Sigmoid colon (tissue), 4 donors: ENCODE measurements around the gene RAB14.

Experiments used
- POLR2AphosphoS5 ChIP-seq, 4 donors: sonication (generic); formaldehyde crosslinking; IDR thresholded peaks; one replicate each; pipeline ENCODE4 v1.6.1; 2017; ENCODE audit warnings: antibody characterized with exemption in 4 of 4
- TF ChIP-seq, protein P1 (sequence below), 4 experiments: fragments of 450-650 bp in 3 of 4; fragments of 200-600 bp in 1 of 4; IDR thresholded peaks; one replicate each; pipeline ENCODE4 v1.5.1; 2016 to 2019; ENCODE audit warnings: antibody characterized with exemption in 4 of 4, mild to moderate bottlenecking in 3 of 4, moderate library complexity in 2 of 4

DNA sequence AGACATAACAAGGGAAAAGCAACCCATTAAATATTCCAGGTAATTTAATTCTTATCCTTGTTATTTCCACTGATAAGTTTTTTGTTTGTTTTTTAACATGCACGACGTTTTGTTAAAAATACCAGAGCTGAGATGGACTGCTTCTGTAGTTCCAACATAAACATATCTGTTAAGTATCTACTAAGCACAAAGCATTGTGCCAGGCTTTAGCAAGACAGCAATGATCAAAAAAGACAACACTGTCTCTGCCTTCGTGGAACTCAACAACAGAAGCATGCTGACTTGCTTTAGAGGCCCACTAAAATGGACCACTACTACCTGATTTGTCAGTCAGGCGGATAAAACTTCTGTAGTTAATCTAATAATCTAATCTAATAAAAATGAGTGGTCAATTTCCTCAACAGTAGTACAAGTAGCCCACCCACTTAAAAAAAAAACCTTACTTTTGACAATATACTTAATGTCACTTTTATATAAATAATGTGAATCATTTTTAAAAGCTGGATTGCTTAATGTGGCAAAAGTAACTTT lies 3.1 kb downstream of the RAB14 start:
- TF ChIP-seq, protein P1, sequence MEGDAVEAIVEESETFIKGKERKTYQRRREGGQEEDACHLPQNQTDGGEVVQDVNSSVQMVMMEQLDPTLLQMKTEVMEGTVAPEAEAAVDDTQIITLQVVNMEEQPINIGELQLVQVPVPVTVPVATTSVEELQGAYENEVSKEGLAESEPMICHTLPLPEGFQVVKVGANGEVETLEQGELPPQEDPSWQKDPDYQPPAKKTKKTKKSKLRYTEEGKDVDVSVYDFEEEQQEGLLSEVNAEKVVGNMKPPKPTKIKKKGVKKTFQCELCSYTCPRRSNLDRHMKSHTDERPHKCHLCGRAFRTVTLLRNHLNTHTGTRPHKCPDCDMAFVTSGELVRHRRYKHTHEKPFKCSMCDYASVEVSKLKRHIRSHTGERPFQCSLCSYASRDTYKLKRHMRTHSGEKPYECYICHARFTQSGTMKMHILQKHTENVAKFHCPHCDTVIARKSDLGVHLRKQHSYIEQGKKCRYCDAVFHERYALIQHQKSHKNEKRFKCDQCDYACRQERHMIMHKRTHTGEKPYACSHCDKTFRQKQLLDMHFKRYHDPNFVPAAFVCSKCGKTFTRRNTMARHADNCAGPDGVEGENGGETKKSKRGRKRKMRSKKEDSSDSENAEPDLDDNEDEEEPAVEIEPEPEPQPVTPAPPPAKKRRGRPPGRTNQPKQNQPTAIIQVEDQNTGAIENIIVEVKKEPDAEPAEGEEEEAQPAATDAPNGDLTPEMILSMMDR (IDR thresholded peaks at IDR 0.05): no peak
- no peak for TF ChIP-seq POLR2AphosphoS5 (IDR thresholded peaks at IDR 0.05)
